GM23338 (cell line): Measurements from ENCODE around the gene CD69. TPM values are rescaled to one million over a fixed set of nuclear protein-coding genes. Genes with fewer than 3 reads are reported as not detected.
A peak's percentile ranks its signal among the peaks of the same experiment; 100 is the strongest.

Source experiments
- ATAC-seq: fragments of 200-7000 bp; cut with Tn5 transposase; 3 replicates; pipeline ENCODE4 v1.9.1; 2020
- DNase-seq: peaks from one replicate; pipeline ENCODE4 v3.0.0-alpha.2; 2015; ENCODE audit warnings: low spot score
- H2AFZ ChIP-seq: fragments of 200-600 bp; sonication (generic); 2 replicates; pipeline ENCODE4 v1.8.0; 2016; ENCODE audit warnings: antibody characterized with exemption, mild to moderate bottlenecking, moderate library complexity
- H3F3A ChIP-seq: fragments of 200-600 bp; sonication (generic); replicated peaks from 2 replicates; pipeline ENCODE4 v1.8.0; 2017; ENCODE audit warnings: antibody characterized with exemption, mixed run types, low read depth
- H3K27ac ChIP-seq: fragments of 200-600 bp; sonication (generic); 2 replicates; pipeline ENCODE4 v1.6.1; 2016; ENCODE audit warnings: low read depth
- H3K27me3 ChIP-seq: fragments of 200-600 bp; sonication (generic); 2 replicates; pipeline ENCODE4 v1.8.0; 2016; ENCODE audit warnings: mild to moderate bottlenecking, mixed run types, moderate library complexity; ENCODE audit not compliant: insufficient read depth
- H3K36me3 ChIP-seq: fragments of 200-600 bp; sonication (generic); 2 replicates; pipeline ENCODE4 v1.8.0; 2016; ENCODE audit warnings: mild to moderate bottlenecking; ENCODE audit not compliant: insufficient read depth
- H3K4me1 ChIP-seq: fragments of 200-600 bp; sonication (generic); 2 replicates; pipeline ENCODE4 v1.8.0; 2016; ENCODE audit warnings: mild to moderate bottlenecking, moderate library complexity; ENCODE audit not compliant: insufficient read depth
- H3K4me2 ChIP-seq: fragments of 200-600 bp; sonication (generic); 2 replicates; pipeline ENCODE4 v1.7.1; 2017; ENCODE audit warnings: mixed run types
- H3K4me3 ChIP-seq: fragments of 200-600 bp; sonication (generic); 2 replicates; pipeline ENCODE4 v1.6.1; 2016; ENCODE audit warnings: mixed run types
- H3K79me2 ChIP-seq: fragments of 200-600 bp; sonication (generic); replicated peaks from 2 replicates; pipeline ENCODE4 v1.8.0; 2017; ENCODE audit warnings: mild to moderate bottlenecking; ENCODE audit not compliant: insufficient read depth
- H3K9me2 ChIP-seq: fragments of 200-600 bp; sonication (generic); 2 replicates; pipeline ENCODE4 v1.8.0; 2017; ENCODE audit not compliant: insufficient read depth
- H4K20me1 ChIP-seq: fragments of 200-600 bp; sonication (generic); replicated peaks from 2 replicates; pipeline ENCODE4 v1.8.0; 2017; ENCODE audit warnings: mild to moderate bottlenecking; ENCODE audit not compliant: insufficient read depth
- H3K27ac Mint-ChIP-seq: 2 replicates; pipeline ENCODE4 v1.8.0; 2020; ENCODE audit warnings: inconsistent platforms, mild to moderate bottlenecking, moderate library complexity, mixed read lengths
- H3K27me3 Mint-ChIP-seq: 3 replicates; pipeline ENCODE4 v1.8.0; 2022; ENCODE audit warnings: low read depth, mild to moderate bottlenecking, moderate library complexity, mixed read lengths, inconsistent platforms; ENCODE audit not compliant: insufficient read depth, poor library complexity
- H3K36me3 Mint-ChIP-seq: 3 replicates; pipeline ENCODE4 v1.8.0; 2021; ENCODE audit warnings: low read depth, mild to moderate bottlenecking, inconsistent platforms, moderate library complexity, mixed read lengths
- H3K4me1 Mint-ChIP-seq: 3 replicates; pipeline ENCODE4 v1.8.0; 2020; ENCODE audit warnings: mild to moderate bottlenecking, inconsistent platforms, mixed read lengths
- H3K4me3 Mint-ChIP-seq: 3 replicates; pipeline ENCODE4 v1.8.0; 2021; ENCODE audit warnings: moderate library complexity, mild to moderate bottlenecking, inconsistent platforms, mixed read lengths
- H3K9me3 Mint-ChIP-seq: 3 replicates; pipeline ENCODE4 v1.8.0; 2020; ENCODE audit warnings: moderate library complexity, mild to moderate bottlenecking, inconsistent platforms, mixed read lengths
- CTCF ChIP-seq, 2 experiments: fragments of 200-600 bp in 1 of 2; sonication (generic) in 1 of 2; conservative IDR thresholded peaks; 2 replicates each; pipeline versions ENCODE4 v1.5.1 to v1.6.1; 2016 to 2017; ENCODE audit warnings: antibody characterized with exemption in 2 of 2, low read depth in 2 of 2, mild to moderate bottlenecking in 2 of 2, moderate library complexity in 1 of 2
- NANOG ChIP-seq: IDR thresholded peaks from 2 replicates; pipeline ENCODE4 v1.6.1; 2016; ENCODE audit warnings: antibody characterized with exemption, borderline replicate concordance
- REST ChIP-seq: IDR thresholded peaks from one replicate; pipeline ENCODE4 v1.6.1; 2018; ENCODE audit warnings: antibody characterized with exemption; ENCODE audit not compliant: unreplicated experiment
- STAT1 ChIP-seq: IDR thresholded peaks from one replicate; pipeline ENCODE4 v1.6.1; 2016; ENCODE audit warnings: antibody characterized with exemption; ENCODE audit not compliant: unreplicated experiment
- ZNF114 ChIP-seq: fragments of 250-450 bp; sonication (Bioruptor Pico); IDR thresholded peaks from 2 replicates; pipeline ENCODE4 v1.5.0; 2020; ENCODE audit warnings: mild to moderate bottlenecking, moderate library complexity
- polyA plus RNA-seq: library from polyadenylated mRNA; unstranded; fragments of >200 nt; fragmentation: Nextera tagmentation; extraction: Ambion mirVana; gene quantifications from 2 replicates; pipeline ENCODE4 v1.2.1, GENCODE V29; 2016
- total RNA-seq: library from RNA; depleted of rRNA; stranded (reverse); fragments of >200 nt; shearing (Covaris generic); gene quantifications from 2 replicates; pipeline ENCODE4 v1.2.3, GENCODE V29; 2014

CD69 gene
- total and polyA plus RNA-seq, 2 experiments from 2014 or later = not detected

- H3K27me3 ChIP-seq = no peaks in the 10 kb centered on the region
- ATAC-seq = no peak
- H3K4me1 Mint-ChIP-seq = no peaks in the 10 kb centered on the region; the same call in 2 of the 3 replicates
Observed at GRCh38 chr12:9727813-9728212, 32.9 kb downstream of the CD69 start.

GRCh38 chr12:9725213-9725870 lies 35.4 kb downstream of the CD69 start:
- Mint-ChIP-seq H3K27me3 (peaks cover 2% of the 10 kb centered on the region), H3K27ac (no peak overlapping the region), H3K4me1 (no peaks in the 10 kb centered on the region; the same call in 2 of the 3 replicates), H3K36me3 (no peaks in the 10 kb centered on the region), H3K9me3 (no peaks in the 10 kb centered on the region), H3K4me3 (no peak overlapping the region)
- Histone ChIP-seq H2AFZ (peak overlapping the region; percentile 7; the same call in 1 of the 2 replicates), H3K4me3 (no peak overlapping the region), H3K4me1 (no peaks in the 10 kb centered on the region), H4K20me1 (no peaks in the 10 kb centered on the region), H3K4me2 (no peak overlapping the region), H3K27me3 (no peaks in the 10 kb centered on the region), H3F3A (no peaks in the 10 kb centered on the region), H3K79me2 (no peaks in the 10 kb centered on the region), H3K9me2 (no peaks in the 10 kb centered on the region), H3K27ac (no peak overlapping the region), H3K36me3 (no peaks in the 10 kb centered on the region)
- DNase-seq (no peak), ATAC-seq (no peak)
- TF ChIP-seq NANOG (no peak), CTCF (conservative IDR thresholded peaks at IDR 0.05; ENCODE audit: low read depth in 2 of 2) (no peak), ZNF114 (CRISPR knock-in tag) (no peak)

More at GRCh38 chr12:9727813-9728212, 32.9 kb downstream of the CD69 start:
- no peaks in the 10 kb centered on the region for H3K36me3 ChIP-seq
- no peaks in the 10 kb centered on the region for H3K4me1 ChIP-seq
- Mint-ChIP-seq H3K36me3 (no peaks in the 10 kb centered on the region), H3K27ac (no peak overlapping the region), H3K4me3 (no peak overlapping the region), H3K27me3 (peaks cover 4% of the 10 kb centered on the region), H3K9me3 (no peaks in the 10 kb centered on the region)
- no peaks in the 10 kb centered on the region for H4K20me1 ChIP-seq
- H3K27ac ChIP-seq = no peak overlapping the region
- H3K79me2 ChIP-seq = no peaks in the 10 kb centered on the region
- no peak for TF ChIP-seq NANOG
- no peak for TF ChIP-seq CTCF (conservative IDR thresholded peaks at IDR 0.05; ENCODE audit: low read depth in 2 of 2)
- no peak for TF ChIP-seq ZNF114 (CRISPR knock-in tag)
- no peak overlapping the region for H3K4me2 ChIP-seq
- H2AFZ ChIP-seq = no peak overlapping the region
- DNase-seq = no peak
- H3F3A ChIP-seq = no peaks in the 10 kb centered on the region
- no peak overlapping the region for H3K4me3 ChIP-seq
- H3K9me2 ChIP-seq = no peaks in the 10 kb centered on the region

- Mint-ChIP-seq H3K27ac (no peak overlapping the region), H3K36me3 (no peaks in the 10 kb centered on the region), H3K9me3 (no peaks in the 10 kb centered on the region), H3K4me1 (no peaks in the 10 kb centered on the region; the same call in 2 of the 3 replicates), H3K4me3 (no peak overlapping the region), H3K27me3 (peaks cover 4% of the 10 kb centered on the region)
- Histone ChIP-seq H2AFZ (no peak overlapping the region), H3K9me2 (no peaks in the 10 kb centered on the region), H3K36me3 (no peaks in the 10 kb centered on the region), H3K4me3 (no peak overlapping the region), H3K27ac (no peak overlapping the region), H3K4me1 (no peaks in the 10 kb centered on the region), H3F3A (no peaks in the 10 kb centered on the region), H3K79me2 (no peaks in the 10 kb centered on the region), H4K20me1 (no peaks in the 10 kb centered on the region), H3K27me3 (no peaks in the 10 kb centered on the region), H3K4me2 (no peak overlapping the region)
- DNase-seq = no peak
- no peak for ATAC-seq
- no peak for TF ChIP-seq NANOG
- no peak for TF ChIP-seq STAT1
- no peak for TF ChIP-seq REST
Observed at GRCh38 chr12:9724023-9724422, 36.7 kb downstream of the CD69 start.
